Umbilical cord (tissue), 2 donors: ENCODE data around the gene SMAD3. TPM values are rescaled to one million over a fixed set of nuclear protein-coding genes. Genes with fewer than 3 reads are reported as not detected.
"Not testable (repeated sequence)": the region's sequence is repeated elsewhere in the genome, so short reads cannot be mapped to it uniquely, and the experiment has no call there.

Experiments used
- DNase-seq: peaks from one replicate; pipeline ENCODE4 v3.0.0-alpha.2; 2015; ENCODE audit warnings: low spot score
- total RNA-seq: library from RNA; depleted of rRNA; stranded (reverse); fragments of >200 nt; gene quantifications from one replicate; pipeline ENCODE4 v1.2.3, GENCODE V29; 2014; ENCODE audit warnings: low replicate concordance; ENCODE audit not compliant: insufficient read depth

The SMAD3 gene
- total RNA-seq = 11.1 TPM

GRCh38 chr15:67065531-67066005, at the start of gene SMAD3:
Gene SMAD3, plus strand, starts transcription at chr15:67065602. Its CDS starts 553 bp downstream, at chr15:67066155.
- peak; percentile 97 for DNase-seq

DNA sequence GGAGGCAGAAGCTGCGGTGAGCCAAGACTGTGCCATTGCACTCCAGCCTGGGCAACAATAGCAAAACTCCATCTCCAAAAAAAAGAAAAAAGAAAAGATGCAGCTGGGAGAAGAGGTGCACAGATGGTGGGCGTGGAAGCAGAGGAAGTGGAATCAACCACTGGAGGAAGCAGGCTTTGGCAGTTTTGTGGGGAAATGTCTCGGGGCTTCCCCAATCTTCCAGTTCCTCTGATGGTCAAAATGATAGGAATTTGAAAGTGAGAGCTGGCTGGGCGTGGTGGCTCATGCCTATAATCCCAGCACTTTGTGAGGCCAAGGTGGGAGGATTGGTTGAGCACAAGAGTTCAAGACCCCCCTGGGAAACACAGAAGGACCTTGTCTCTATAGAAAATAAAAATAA, 48.1 kb upstream of the SMAD3 start:
- DNase-seq = no peak

GRCh38 chr15:67018026-67018425, 47.4 kb upstream of the SMAD3 start:
- no peak for DNase-seq

- DNase-seq = no peak
Observed at GRCh38 chr15:67018441-67018840, 47.0 kb upstream of the SMAD3 start.

- DNase-seq = no peak
Observed at GRCh38 chr15:67019069-67019468, 46.3 kb upstream of the SMAD3 start.

DNA sequence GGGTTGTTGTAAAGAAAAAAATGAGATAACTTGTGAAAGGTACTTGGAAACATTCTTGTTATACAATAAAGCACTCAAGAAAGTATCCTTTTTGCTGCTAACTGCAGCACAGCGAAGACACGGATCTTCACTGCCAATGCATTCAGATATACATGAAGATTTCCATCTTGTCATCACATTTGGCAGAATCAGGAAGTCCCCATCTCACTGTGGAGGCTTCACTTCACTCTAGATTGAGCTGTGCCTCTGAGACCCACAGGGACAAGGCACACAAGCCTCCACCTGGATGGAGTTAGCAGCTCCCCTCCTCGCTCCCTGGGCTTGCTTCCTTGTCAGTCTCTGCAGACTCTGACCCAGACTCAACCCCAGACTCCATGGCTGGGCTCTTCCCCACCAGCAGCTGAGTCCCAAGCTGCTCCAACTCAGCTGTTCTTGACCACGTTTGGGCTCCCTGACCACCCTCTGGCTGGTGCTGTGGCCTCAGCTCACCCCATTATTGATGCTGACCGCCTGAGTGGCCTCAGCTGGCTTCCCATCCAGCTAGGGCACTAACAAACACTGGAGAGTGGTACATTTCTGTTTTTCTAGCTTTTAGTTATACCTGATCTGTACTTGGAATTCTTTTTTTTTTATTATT, 45.4 kb upstream of the SMAD3 start:
- no peak for DNase-seq

- DNase-seq = not testable (repeated sequence)
Observed at GRCh38 chr15:67020668-67021067, 44.7 kb upstream of the SMAD3 start.

GRCh38 chr15:67021455-67021854, 43.9 kb upstream of the SMAD3 start:
- DNase-seq = no peak

- DNase-seq = no peak
Observed at GRCh38 chr15:67022587-67023105, 42.8 kb upstream of the SMAD3 start.

- DNase-seq = no peak
Observed at GRCh38 chr15:67023517-67024313, 41.7 kb upstream of the SMAD3 start.

DNA sequence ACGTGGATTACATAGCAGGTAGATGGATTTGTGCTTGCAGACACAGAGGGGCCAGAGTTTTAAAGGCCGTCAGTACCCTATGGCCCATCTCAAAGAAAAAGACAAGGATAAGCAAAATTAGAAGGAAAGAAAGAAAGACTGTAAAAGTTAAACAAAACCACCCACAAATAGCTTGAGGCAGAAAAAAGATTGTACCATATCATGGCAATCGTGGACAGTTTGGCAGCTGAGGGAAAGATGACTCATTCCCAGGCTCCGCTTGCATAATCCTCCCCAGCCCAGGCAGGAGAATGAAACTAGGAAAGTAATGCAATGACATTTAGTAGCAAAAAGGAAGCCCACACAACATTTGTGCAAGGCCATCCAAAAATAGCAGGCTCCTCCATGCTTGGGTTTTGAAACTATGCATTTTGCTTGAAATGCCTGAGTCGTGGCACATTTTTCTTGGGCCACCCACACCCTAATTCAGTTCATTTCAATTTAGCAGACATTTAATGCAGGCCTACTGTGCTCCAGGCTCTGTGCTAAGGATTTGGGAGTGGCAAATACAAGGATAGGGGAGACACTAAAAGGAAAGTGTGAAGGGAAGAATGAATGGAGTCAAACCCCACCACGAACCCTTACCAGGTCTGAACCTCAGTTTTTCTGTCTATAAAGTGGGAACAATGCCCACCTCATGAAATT, 40.9 kb upstream of the SMAD3 start:
- DNase-seq = peak; percentile 97

GRCh38 chr15:67024998-67025368, 40.4 kb upstream of the SMAD3 start:
- no peak for DNase-seq

- DNase-seq = peak; percentile 83
Observed at GRCh38 chr15:67025719-67026609, 39.4 kb upstream of the SMAD3 start.

GRCh38 chr15:67026610-67026967, 38.8 kb upstream of the SMAD3 start:
- DNase-seq = no peak

DNA sequence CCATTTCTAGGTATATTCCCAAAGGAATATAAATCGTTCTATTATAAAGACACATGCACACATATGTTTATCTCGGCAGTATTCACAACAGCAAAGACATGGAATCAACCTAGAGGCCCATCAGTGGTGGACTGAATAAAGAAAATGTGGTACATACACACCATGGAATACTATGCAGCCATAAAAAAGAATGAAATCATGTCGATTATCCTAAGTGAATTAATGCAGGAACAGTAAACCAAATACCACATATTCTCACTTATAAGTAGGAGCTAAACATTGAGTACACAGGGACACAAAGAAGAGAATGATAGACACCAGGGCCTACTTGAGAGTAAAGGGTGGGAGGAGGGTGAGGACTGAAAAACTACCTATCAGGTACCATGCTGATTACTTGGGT, 37.0 kb upstream of the SMAD3 start:
- DNase-seq = not testable (repeated sequence)

DNA sequence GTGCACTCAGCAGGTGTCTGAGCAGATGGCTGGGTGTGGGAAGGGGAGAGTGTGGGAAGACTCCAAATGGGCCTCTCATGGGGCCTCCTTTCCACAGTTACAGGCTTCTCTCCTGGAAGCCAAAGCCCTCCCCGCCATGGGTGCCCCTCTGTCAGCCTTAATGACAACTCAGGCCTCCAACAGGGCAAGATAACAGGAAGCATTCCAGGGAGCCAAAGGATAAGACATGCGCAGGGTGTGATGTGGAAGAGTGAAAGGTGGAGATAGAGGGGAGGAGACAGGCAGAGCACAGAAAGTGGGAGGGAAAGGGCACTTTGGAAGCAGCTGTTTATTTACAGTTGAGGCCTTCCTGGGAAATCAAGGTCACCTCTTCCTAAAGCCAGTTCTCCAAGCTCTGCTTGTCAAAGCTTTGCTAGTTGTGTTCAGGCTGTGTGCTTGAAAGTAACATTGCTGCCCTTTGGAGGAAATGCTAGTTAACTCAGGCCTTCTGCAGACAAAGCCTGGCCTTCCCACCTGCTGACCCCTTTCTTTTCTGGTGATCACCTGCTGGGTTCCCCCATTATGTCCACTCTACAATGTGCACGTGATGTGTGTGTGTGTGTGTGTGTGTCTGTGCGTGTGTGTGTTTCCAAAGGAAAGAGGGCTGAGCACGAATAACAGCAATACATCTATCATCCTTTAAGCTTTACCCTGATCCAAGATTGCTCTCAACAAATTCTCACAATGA, 35.2 kb upstream of the SMAD3 start:
- no peak for DNase-seq

GRCh38 chr15:67031331-67031730, 34.1 kb upstream of the SMAD3 start:
- DNase-seq = no peak

DNA sequence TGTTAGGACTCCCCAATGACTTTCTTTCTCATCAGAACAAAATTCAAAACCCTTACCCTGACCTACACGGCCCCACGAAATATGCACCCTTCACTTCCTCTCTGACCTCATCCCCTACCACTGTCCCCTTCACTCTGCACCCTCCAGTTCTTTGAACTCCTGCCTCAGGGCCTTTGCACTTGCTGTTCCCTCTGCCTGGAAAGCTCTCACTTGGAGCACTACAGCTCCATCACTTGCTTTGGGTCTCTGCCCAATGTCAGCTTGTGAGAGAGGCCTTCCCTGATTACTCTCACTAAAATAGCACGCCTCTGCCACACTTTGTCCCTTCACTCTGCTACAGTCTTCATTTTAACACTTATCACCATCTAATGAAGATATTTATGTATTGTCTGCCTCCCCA, 32.8 kb upstream of the SMAD3 start:
- no peak for DNase-seq

GRCh38 chr15:67033012-67033411, 32.4 kb upstream of the SMAD3 start:
- DNase-seq = no peak

DNA sequence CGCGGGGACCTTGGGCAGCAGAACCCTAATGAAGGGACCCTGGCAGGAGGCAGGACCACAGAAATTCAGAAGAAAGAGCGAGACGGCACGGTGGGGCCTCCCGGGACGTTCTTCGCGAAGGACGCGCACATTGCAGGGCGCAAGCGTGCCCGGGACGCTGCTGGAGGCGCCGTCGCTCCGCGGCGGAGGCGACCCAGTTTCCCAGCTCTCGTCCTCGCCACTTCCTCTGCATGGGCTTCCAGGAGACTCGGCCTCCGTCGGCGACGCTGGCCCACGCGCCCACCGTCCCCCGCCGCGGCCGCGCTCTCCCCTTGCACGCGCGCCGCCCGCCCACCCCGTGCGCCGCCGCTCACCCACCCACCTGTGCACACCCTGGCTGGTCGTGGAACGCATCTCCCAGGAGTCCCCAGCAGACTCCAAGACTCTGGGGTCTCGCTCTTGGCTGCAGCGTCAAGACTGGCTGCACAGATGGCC, 31.8 kb upstream of the SMAD3 start:
- no peak for DNase-seq
